Stomach (tissue), 9 donors: ENCODE data around the gene PPDPF. TPM values are rescaled to one million over a fixed set of nuclear protein-coding genes. Genes with fewer than 3 reads are reported as not detected.

ENCODE experiments used
- DNase-seq, 2 donors: peaks; one replicate each; pipeline versions ENCODE4 v3.0.0 to v3.0.0-alpha.2; 2013 to 2019
- H3K27ac ChIP-seq, 5 donors: fragments of 200-600 bp in 4 of 5; sonication (generic) in 4 of 5; one replicate each; pipeline ENCODE4 v1.5.1; 2013 to 2019; ENCODE audit warnings: mild to moderate bottlenecking in 1 of 5, moderate library complexity in 1 of 5
- H3K27me3 ChIP-seq, 3 donors: fragments of 200-600 bp; sonication (generic); one replicate each; pipeline ENCODE4 v1.5.1; 2017 to 2019; ENCODE audit warnings: mixed run types in 1 of 3
- H3K36me3 ChIP-seq, 4 donors: fragments of 200-600 bp; sonication (generic); 1 replicate in 3 of 4; 2 replicates in 1 of 4; pipeline ENCODE4 v1.5.1; 2016 to 2019
- H3K4me1 ChIP-seq, 4 donors: fragments of 200-600 bp; sonication (generic); one replicate each; pipeline ENCODE4 v1.5.1; 2016 to 2019
- H3K4me3 ChIP-seq, 4 donors: fragments of 200-600 bp; sonication (generic) in 3 of 4; one replicate each; pipeline ENCODE4 v1.5.1; 2016 to 2019; ENCODE audit warnings: mild to moderate bottlenecking in 1 of 4
- H3K9me3 ChIP-seq, 4 donors: fragments of 200-600 bp; sonication (generic); one replicate each; pipeline ENCODE4 v1.5.1; 2016 to 2019
- CTCF ChIP-seq, 7 experiments: fragments of 450-650 bp in 4 of 7; fragments of 200-600 bp in 3 of 7; sonication (generic) in 3 of 7; IDR thresholded peaks; one replicate each; pipeline ENCODE4 v1.5.1; 2016 to 2019; ENCODE audit warnings: antibody characterized with exemption in 7 of 7, control low read depth in 2 of 7, mild to moderate bottlenecking in 1 of 7
- EP300 ChIP-seq: sonication (generic); formaldehyde crosslinking; IDR thresholded peaks from one replicate; pipeline ENCODE4 v1.6.1; 2017; ENCODE audit warnings: antibody characterized with exemption
- POLR2A ChIP-seq, 4 donors: fragments of 450-650 bp; IDR thresholded peaks; one replicate each; pipeline ENCODE4 v1.6.1; 2016; ENCODE audit warnings: antibody characterized with exemption in 4 of 4, control low read depth in 2 of 4, mild to moderate bottlenecking in 1 of 4, moderate library complexity in 1 of 4
- POLR2AphosphoS5 ChIP-seq, 3 donors: sonication (generic); formaldehyde crosslinking; IDR thresholded peaks; one replicate each; pipeline ENCODE4 v1.6.1; 2016; ENCODE audit warnings: antibody characterized with exemption in 3 of 3
- WGBS, 5 donors: extraction: QIAGEN DNeasy Blood & Tissue Kit in 3 of 5; methylation state at CpG; one replicate each; pipeline versions ENCODE4 v1.1.5 to v1.1.7; 2013 to 2018; 5-methylcytosine and 5-hydroxymethylcytosine counted together
- intact Hi-C: fragments of 100-400 bp; cut with DNase I; formaldehyde crosslinking; loops from one replicate; pipeline ENCODE4 v1.15.1; 2023; ENCODE audit warnings: low total_unique reads
- polyA plus RNA-seq, 3 donors: library from polyadenylated mRNA; stranded (reverse); fragments of 200-250 nt; gene quantifications; one replicate each; pipeline ENCODE4 v1.2.3, GENCODE V29; 2013
- total RNA-seq, 5 donors: library from RNA; depleted of rRNA; stranded (reverse); fragments of >200 nt; gene quantifications; one replicate each; pipeline versions ENCODE4 v1.1.0 to v1.2.3, GENCODE V29; 2014 to 2016
- donor health status: healthy with polysubstance abuse.
- donor health status: Bipolar disorder and iron deficiency.
- donor health status: healthy.

The PPDPF gene
- total and polyA plus RNA-seq, 8 donors = 1.8 to 756 (median 195) TPM

GRCh38 chr20:63471981-63472831, 48.4 kb upstream of the PPDPF start, which contains the start of gene KCNQ2:
Gene KCNQ2, minus strand, starts transcription at chr20:63472655. Its CDS starts 192 bp downstream, at chr20:63472463.
- Histone ChIP-seq H3K4me3 (peak within 1 kb of the TSS; percentile 11 to 41 (median 35)), H3K4me1 (peaks cover 11 to 18% (median 13%) of the 10 kb centered on the region in 4 donors), H3K36me3 (no peaks in the 10 kb centered on the region), H3K27ac (no peak within 1 kb of the TSS), H3K27me3 (peaks cover 28 to 100% (median 85%) of the 10 kb centered on the region in 3 donors), H3K9me3 (no peaks in the 10 kb centered on the region)
- 0 to 7% (median 1%) methylated on average over 6 to 103 of the region's 111 CpGs for WGBS, 5 donors
- no peak for TF ChIP-seq POLR2AphosphoS5 (IDR thresholded peaks at IDR 0.05)
- no peak for TF ChIP-seq CTCF (IDR thresholded peaks at IDR 0.05)
- TF ChIP-seq EP300 = no peak
- no peak for TF ChIP-seq POLR2A (IDR thresholded peaks at IDR 0.05)
- peak in 1 of 2 donors; percentile 46 for DNase-seq
- intact Hi-C loops = no loop called here

GRCh38 chr20:63472862-63473390, 47.6 kb upstream of the PPDPF start:
- Histone ChIP-seq H3K4me3 (no peak overlapping the region), H3K36me3 (no peaks in the 10 kb centered on the region), H3K9me3 (no peaks in the 10 kb centered on the region), H3K27me3 (peaks cover 29 to 100% (median 92%) of the 10 kb centered on the region in 3 donors), H3K27ac (no peak overlapping the region), H3K4me1 (peaks cover 11 to 18% (median 13%) of the 10 kb centered on the region in 4 donors)
- intact Hi-C loops = no loop called here
- DNase-seq = no peak
- 43 to 54% (median 51%) methylated on average over 8 to 11 of the region's 13 CpGs for WGBS, 5 donors
- TF ChIP-seq POLR2A (IDR thresholded peaks at IDR 0.05) = no peak
- TF ChIP-seq POLR2AphosphoS5 (IDR thresholded peaks at IDR 0.05) = no peak
- TF ChIP-seq EP300 = no peak
- TF ChIP-seq CTCF (IDR thresholded peaks at IDR 0.05) = no peak

GRCh38 chr20:63473555-63474449, 46.8 kb upstream of the PPDPF start:
- Histone ChIP-seq H3K4me3 (no peak overlapping the region), H3K27ac (no peak overlapping the region), H3K9me3 (no peaks in the 10 kb centered on the region), H3K4me1 (peaks cover 11 to 18% (median 13%) of the 10 kb centered on the region in 4 donors), H3K27me3 (peaks cover 29 to 100% (median 94%) of the 10 kb centered on the region in 3 donors), H3K36me3 (no peaks in the 10 kb centered on the region)
- intact Hi-C loops = no loop called here
- DNase-seq = no peak
- whole genome bisulfite sequencing, 5 donors = 35 to 44% (median 39%) methylated on average over 17 to 30 of the region's 30 CpGs
- TF ChIP-seq CTCF (IDR thresholded peaks at IDR 0.05) (no peak), POLR2AphosphoS5 (IDR thresholded peaks at IDR 0.05) (no peak), EP300 (no peak), POLR2A (IDR thresholded peaks at IDR 0.05) (no peak)

- TF ChIP-seq EP300 (no peak), POLR2AphosphoS5 (IDR thresholded peaks at IDR 0.05) (no peak)
- H3K36me3 ChIP-seq = no peaks in the 10 kb centered on the region
- H3K9me3 ChIP-seq = no peaks in the 10 kb centered on the region
- DNase-seq = peak in 1 of 2 donors; percentile 69
- intact Hi-C loops = no loop called here
- no peak overlapping the region for H3K4me3 ChIP-seq
- no peak overlapping the region for H3K27ac ChIP-seq
- H3K4me1 ChIP-seq = peaks cover 11 to 20% (median 16%) of the 10 kb centered on the region in 4 donors
- 9 to 14% (median 12%) methylated on average over 11 to 16 of the region's 16 CpGs for WGBS, 5 donors
- peaks cover 38 to 100% (median 90%) of the 10 kb centered on the region in 3 donors for H3K27me3 ChIP-seq
These were observed 45.4 kb upstream of the PPDPF start for GRCh38 chr20:63475209-63475608.
